ENCODE data around the gene ADGRB2. TPM values are rescaled to one million over a fixed set of nuclear protein-coding genes. Genes with fewer than 3 reads are reported as not detected.

Gene ADGRB2
- total RNA-seq, 4 donors from 2014 or later, result 2.4 to 14.3 (median 9.8) TPM

GRCh38 chr1:31723828-31724359, 40.2 kb downstream of the ADGRB2 start:
- intact Hi-C loops (cut with DNase I), result no loop called here
- no peaks in the 10 kb centered on the region for H3K36me3 ChIP-seq
- H3K4me3 ChIP-seq (replicated peaks in 1 of 3), result no peak overlapping the region
- no peaks in the 10 kb centered on the region for H3K9me3 ChIP-seq
- TF ChIP-seq POLR2A (IDR thresholded peaks at IDR 0.05) (no peak), CTCF (IDR thresholded peaks at IDR 0.05) (no peak)
- H3K4me1 ChIP-seq, result no peaks in the 10 kb centered on the region
- no peaks in the 10 kb centered on the region for H3K27me3 ChIP-seq
- WGBS, 2 donors, result 60 to 66% methylated on average over 5 of the region's 5 CpGs
- H3K27ac ChIP-seq, result no peak overlapping the region
- peak; percentile 65 to 81 for DNase-seq

- intact Hi-C loops (cut with DNase I), result loop anchor here (5.0 kb wide), 1 partner anchor 74 kb away; no protein-coding TSS in a partner anchor
- H3K9me3 ChIP-seq, result no peaks in the 10 kb centered on the region
- H3K36me3 ChIP-seq, result no peaks in the 10 kb centered on the region
- no peaks in the 10 kb centered on the region for H3K27me3 ChIP-seq
- no peak overlapping the region for H3K27ac ChIP-seq
- H3K4me1 ChIP-seq, result peaks cover 17 to 25% of the 10 kb centered on the region in 2 donors
- H3K4me3 ChIP-seq (replicated peaks in 1 of 3), result no peak overlapping the region
- TF ChIP-seq CTCF (IDR thresholded peaks at IDR 0.05), result no peak
- no peak for DNase-seq
- WGBS, 2 donors, result 76 to 79% methylated on average over 3 to 4 of the region's 4 CpGs
Observed at GRCh38 chr1:31718327-31718897, 45.7 kb downstream of the ADGRB2 start.

GRCh38 chr1:31717341-31717740, 46.8 kb downstream of the ADGRB2 start:
- TF ChIP-seq CTCF (IDR thresholded peaks at IDR 0.05) (no peak), POLR2A (IDR thresholded peaks at IDR 0.05) (no peak)
- H3K27me3 ChIP-seq, result no peaks in the 10 kb centered on the region
- WGBS, 2 donors, result 78 to 82% methylated on average over 6 of the region's 6 CpGs

GRCh38 chr1:31715873-31716220, 48.3 kb downstream of the ADGRB2 start:
- WGBS, 2 donors, result 4 to 10% methylated on average over 7 of the region's 7 CpGs
- H3K4me3 ChIP-seq (replicated peaks in 1 of 3), result peak overlapping the region in 1 of 3 donors; percentile 11
- TF ChIP-seq CTCF (IDR thresholded peaks at IDR 0.05), result peak in 2 of 6 experiments; percentile 12 to 83
- TF ChIP-seq POLR2A (IDR thresholded peaks at IDR 0.05), result no peak
- no peaks in the 10 kb centered on the region for H3K9me3 ChIP-seq
- H3K27me3 ChIP-seq, result no peaks in the 10 kb centered on the region
- H3K4me1 ChIP-seq, result peaks cover 34 to 44% of the 10 kb centered on the region in 2 donors
- peak overlapping the region in 2 of 3 donors; percentile 92 to 94 for H3K27ac ChIP-seq
- intact Hi-C loops (cut with DNase I), result loop anchor here (5.0 kb wide), 1 partner anchor 76 kb away; no protein-coding TSS in a partner anchor
- DNase-seq, result no peak
- H3K36me3 ChIP-seq, result no peaks in the 10 kb centered on the region

More at GRCh38 chr1:31717341-31717740, 46.8 kb downstream of the ADGRB2 start:
- Histone ChIP-seq H3K36me3 (no peaks in the 10 kb centered on the region), H3K27ac (no peak overlapping the region), H3K4me1 (peaks cover 27 to 36% of the 10 kb centered on the region in 2 donors), H3K4me3 (replicated peaks in 1 of 3) (no peak overlapping the region), H3K9me3 (no peaks in the 10 kb centered on the region)
- no peak for DNase-seq
- intact Hi-C loops (cut with DNase I), result loop anchor here (5.0 kb wide), 1 partner anchor 75 kb away; no protein-coding TSS in a partner anchor
